HEK293T (cell line): Measurements from ENCODE around the gene COL20A1.

Source experiments
- CTCF ChIA-PET: fragments of 350-600 bp; formaldehyde crosslinking; extraction: SDS; loops from one replicate; lab custom pipeline; 2021; ENCODE audit warnings: antibody characterized with exemption, inconsistent platforms; lab: Yijun Ruan, JAX
- POLR2A ChIA-PET: fragments of 350-600 bp; formaldehyde crosslinking; extraction: SDS; loops from one replicate; lab custom pipeline; 2020; ENCODE audit warnings: antibody characterized with exemption, inconsistent platforms; lab: Yijun Ruan, JAX
- DNase-seq: peaks from one replicate; pipeline ENCODE4 v3.0.0; 2012; ENCODE audit warnings: mixed read lengths; ENCODE audit errors: extremely low spot score
- ARNT ChIP-seq: fragments of 450-650 bp; IDR thresholded peaks from 2 replicates; pipeline ENCODE4 v1.6.1; 2017; ENCODE audit warnings: mild to moderate bottlenecking
- BHLHE40 ChIP-seq: fragments of 450-650 bp; IDR thresholded peaks from 2 replicates; pipeline ENCODE4 v1.6.1; 2016; ENCODE audit warnings: mild to moderate bottlenecking, moderate library complexity, borderline replicate concordance
- CTBP1 ChIP-seq: fragments of 450-650 bp; IDR thresholded peaks from 2 replicates; pipeline ENCODE4 v1.6.1; 2016; ENCODE audit warnings: borderline replicate concordance
- ELF4 ChIP-seq: fragments of 450-650 bp; IDR thresholded peaks from 2 replicates; pipeline ENCODE4 v1.6.1; 2017; ENCODE audit warnings: antibody characterized with exemption
- FOXA1 ChIP-seq: fragments of 450-650 bp; IDR thresholded peaks from 2 replicates; pipeline ENCODE4 v1.6.1; 2016; ENCODE audit warnings: mild to moderate bottlenecking
- FOXK2 ChIP-seq: fragments of 450-650 bp; IDR thresholded peaks from 2 replicates; pipeline ENCODE4 v1.6.1; 2016; ENCODE audit warnings: mild to moderate bottlenecking
- FOXM1 ChIP-seq: fragments of 450-650 bp; IDR thresholded peaks from 2 replicates; pipeline ENCODE4 v1.6.1; 2017; ENCODE audit warnings: mild to moderate bottlenecking, borderline replicate concordance
- HDGF ChIP-seq: fragments of 450-650 bp; IDR thresholded peaks from 2 replicates; pipeline ENCODE4 v1.6.1; 2017; ENCODE audit warnings: antibody characterized with exemption, borderline replicate concordance
- L3MBTL2 ChIP-seq: fragments of 450-650 bp; conservative IDR thresholded peaks from 2 replicates; pipeline ENCODE4 v1.6.1; 2016; ENCODE audit warnings: mild to moderate bottlenecking
- LEF1 ChIP-seq: fragments of 450-650 bp; IDR thresholded peaks from 2 replicates; pipeline ENCODE4 v1.6.1; 2017; ENCODE audit warnings: mild to moderate bottlenecking, borderline replicate concordance
- NFRKB ChIP-seq: fragments of 450-650 bp; IDR thresholded peaks from 2 replicates; pipeline ENCODE4 v1.6.1; 2016; ENCODE audit warnings: mild to moderate bottlenecking, moderate library complexity
- PKNOX1 ChIP-seq: fragments of 450-650 bp; IDR thresholded peaks from 2 replicates; pipeline ENCODE4 v1.6.1; 2016
- SP1 ChIP-seq: fragments of 450-650 bp; IDR thresholded peaks from 2 replicates; pipeline ENCODE4 v1.6.1; 2017
- SUZ12 ChIP-seq: fragments of 450-650 bp; IDR thresholded peaks from 2 replicates; pipeline ENCODE4 v1.6.1; 2016; ENCODE audit warnings: mild to moderate bottlenecking
- TARDBP ChIP-seq: fragments of 450-650 bp; IDR thresholded peaks from 2 replicates; pipeline ENCODE4 v1.6.1; 2016
- ZNF384 ChIP-seq: fragments of 450-650 bp; IDR thresholded peaks from 2 replicates; pipeline ENCODE4 v1.6.1; 2016

COL20A1 gene

GRCh38 chr20:63261060-63261794 is 31.8 kb upstream of the COL20A1 start:
- TF ChIP-seq FOXK2, result no peak
- TF ChIP-seq SP1, result no peak
- no peak for TF ChIP-seq LEF1
- TF ChIP-seq CTBP1, result no peak
- no peak for TF ChIP-seq BHLHE40
- TF ChIP-seq L3MBTL2, result no peak
- TF ChIP-seq PKNOX1, result no peak
- TF ChIP-seq HDGF, result no peak
- TF ChIP-seq FOXM1, result no peak
- TF ChIP-seq SUZ12, result no peak
- TF ChIP-seq NFRKB, result no peak
- TF ChIP-seq ARNT, result no peak
- TF ChIP-seq FOXA1, result no peak
- no peak for TF ChIP-seq TARDBP
- CTCF ChIA-PET, result no interaction called here
- POLR2A ChIA-PET, result interaction anchor here (0.7 kb wide), 1 partner anchor 11 kb away, joined by 3 read pairs; the partner anchor contains the start of gene ARFGAP1
- no peak for DNase-seq

GRCh38 chr20:63261795-63262528 is 31.0 kb upstream of the COL20A1 start:
- CTCF ChIA-PET, result no interaction called here
- no peak for DNase-seq
- POLR2A ChIA-PET, result no interaction called here
- TF ChIP-seq FOXM1, result no peak
- no peak for TF ChIP-seq SUZ12
- no peak for TF ChIP-seq CTBP1
- no peak for TF ChIP-seq PKNOX1
- no peak for TF ChIP-seq TARDBP
- no peak for TF ChIP-seq L3MBTL2

DNA sequence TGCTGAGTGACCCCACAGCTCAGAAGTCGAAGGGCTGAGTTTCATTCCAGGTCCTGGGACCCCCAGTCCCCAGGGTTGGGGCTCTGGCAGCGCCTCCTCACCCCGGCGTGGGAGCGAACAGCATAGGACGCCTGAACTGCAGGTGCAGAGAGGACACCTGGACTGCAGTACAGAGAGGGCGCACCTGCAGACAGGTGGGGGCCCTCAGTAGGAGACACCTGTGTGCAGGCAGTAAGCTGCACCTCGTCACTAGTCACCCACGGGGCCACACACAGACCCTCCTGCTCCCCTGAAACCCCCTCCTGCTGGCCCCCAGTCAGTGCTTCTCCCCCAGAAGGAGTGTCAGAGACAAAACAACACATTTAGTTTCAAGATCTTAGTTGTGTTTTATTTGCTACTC is 30.1 kb upstream of the COL20A1 start:
- POLR2A ChIA-PET, result no interaction called here
- TF ChIP-seq ZNF384, result no peak
- no peak for TF ChIP-seq FOXM1
- TF ChIP-seq SP1, result no peak
- no peak for TF ChIP-seq HDGF
- no peak for TF ChIP-seq L3MBTL2
- no peak for TF ChIP-seq CTBP1
- TF ChIP-seq ELF4, result no peak
- TF ChIP-seq TARDBP, result no peak
- no peak for TF ChIP-seq FOXA1
- TF ChIP-seq FOXK2, result no peak
- TF ChIP-seq LEF1, result no peak
- no peak for TF ChIP-seq NFRKB
- no peak for TF ChIP-seq PKNOX1
- TF ChIP-seq SUZ12, result no peak
- no peak for TF ChIP-seq BHLHE40
- TF ChIP-seq ARNT, result no peak
- CTCF ChIA-PET, result no interaction called here
- DNase-seq, result no peak

DNA sequence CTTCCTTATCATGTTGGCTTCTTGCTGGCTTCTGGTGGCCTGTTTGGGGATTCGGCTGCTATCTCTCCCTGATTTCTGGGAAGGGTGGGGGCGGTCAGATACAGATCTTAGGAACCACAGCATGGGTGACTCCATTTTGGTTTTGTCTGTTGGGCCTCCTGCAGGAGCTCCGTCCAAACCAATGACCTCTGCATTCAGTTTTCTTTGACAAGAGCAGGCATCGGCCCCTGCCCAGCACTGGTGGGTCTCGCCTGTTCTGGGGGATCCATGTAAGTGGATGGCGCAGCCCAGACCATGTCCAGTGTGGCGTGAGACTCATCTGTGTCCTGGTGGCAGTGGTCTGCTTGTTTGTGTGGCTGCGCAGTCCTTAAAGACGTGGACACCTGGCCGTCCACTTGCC is 29.0 kb upstream of the COL20A1 start:
- POLR2A ChIA-PET, result no interaction called here

More for the DNA sequence above, 29.0 kb upstream of the COL20A1 start:
- CTCF ChIA-PET, result no interaction called here
- no peak for TF ChIP-seq HDGF
- no peak for TF ChIP-seq BHLHE40
- no peak for TF ChIP-seq FOXM1
- no peak for TF ChIP-seq SP1
- TF ChIP-seq CTBP1, result no peak
- no peak for TF ChIP-seq L3MBTL2
- TF ChIP-seq LEF1, result no peak
- no peak for TF ChIP-seq FOXK2
- TF ChIP-seq SUZ12, result no peak
- no peak for TF ChIP-seq NFRKB
- no peak for TF ChIP-seq ARNT
- TF ChIP-seq PKNOX1, result no peak
- TF ChIP-seq ZNF384, result no peak
- no peak for TF ChIP-seq FOXA1
- no peak for TF ChIP-seq TARDBP
- no peak for TF ChIP-seq ELF4
- DNase-seq, result no peak
